ENCODE measurements around the gene UNC13B. TPM values are rescaled to one million over a fixed set of nuclear protein-coding genes. Genes with fewer than 3 reads are reported as not detected.

The UNC13B gene
- total RNA-seq, 1 experiment from 2014 or later, result 17.6 TPM

DNA sequence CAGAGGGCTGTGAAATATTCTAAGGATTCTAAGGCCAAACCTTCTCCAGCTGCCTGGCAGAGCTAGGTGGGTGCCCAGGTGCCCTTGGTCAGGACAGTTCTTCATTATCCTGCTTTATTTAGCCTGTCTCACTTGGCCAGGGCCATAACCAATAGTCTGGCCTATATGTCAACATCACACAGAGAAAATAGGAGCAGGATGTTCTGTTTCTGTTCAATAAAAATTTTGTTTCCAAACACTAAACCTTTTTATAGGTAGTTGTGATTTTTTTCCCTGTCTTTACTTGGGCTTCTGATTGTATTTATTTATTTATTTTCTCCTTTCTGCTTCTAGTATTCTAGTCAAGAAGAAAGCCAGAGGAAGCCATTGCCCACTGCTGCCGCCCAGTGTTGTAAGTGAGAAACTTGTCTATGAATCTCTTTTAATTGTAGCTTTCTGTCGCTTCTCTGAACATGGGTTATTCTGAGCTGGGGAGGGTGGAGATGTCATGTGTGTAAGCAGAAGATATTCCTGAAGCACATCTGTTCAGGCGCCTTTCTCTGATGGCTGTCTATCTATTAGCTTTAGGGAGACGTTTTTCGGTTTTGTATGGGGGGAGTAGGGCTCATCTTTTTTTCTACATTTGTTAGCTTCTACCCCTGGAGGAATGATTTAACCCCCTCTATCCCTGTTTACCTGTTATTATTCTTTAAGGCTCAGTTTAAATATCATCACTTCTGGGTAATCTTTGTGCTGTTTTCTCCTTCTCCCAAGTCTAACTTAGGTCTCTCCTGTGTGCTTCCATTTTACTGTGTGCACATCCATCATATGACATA lies 97.1 kb downstream of the UNC13B start:
- Histone ChIP-seq H3K9ac (ENCODE audit: low read length) (no peak overlapping the region), H3K79me2 (ENCODE audit: insufficient read depth, low read length) (no peaks in the 10 kb centered on the region), H4K20me1 (ENCODE audit: insufficient read depth) (no peaks in the 10 kb centered on the region), H3K9me2 (ENCODE audit: insufficient read depth) (no peaks in the 10 kb centered on the region), H3K27ac (ENCODE audit: low read depth, low read length) (no peak overlapping the region), H2AFZ (ENCODE audit: low read depth, low read length, poor library complexity, severe bottlenecking) (no peak overlapping the region), H3K4me1 (ENCODE audit: control insufficient read depth in 1 of 2, insufficient read depth in 2 of 2, low read length in 2 of 2) (0 out of 4 replicates have a peak, but pooled peaks cover 0 to 2% of the 10 kb centered on the region in 2 experiments), H3K9me3 (ENCODE audit: control insufficient read depth in 1 of 2, insufficient read depth in 1 of 2, low read depth in 1 of 2, low read length in 2 of 2) (no peaks in the 10 kb centered on the region), H3K4me3 (replicated peaks in 1 of 2; ENCODE audit: low read depth in 1 of 2, low read length in 2 of 2) (no peak overlapping the region), H3K4me2 (ENCODE audit: low read length) (no peak overlapping the region), H3K36me3 (ENCODE audit: control insufficient read depth in 1 of 2, insufficient read depth in 2 of 2, low read length in 2 of 2) (no peaks in the 10 kb centered on the region), H3K27me3 (ENCODE audit: insufficient read depth, low read length) (no peaks in the 10 kb centered on the region)
- TF ChIP-seq CBX3 (IDR thresholded peaks at IDR 0.05; ENCODE audit: low read depth) (no peak), RAD21 (IDR thresholded peaks at IDR 0.05; ENCODE audit: low read depth) (peak; percentile 63), MAX (IDR thresholded peaks at IDR 0.05) (no peak), CTCF (IDR thresholded peaks at IDR 0.05 in 2 of 3, conservative IDR thresholded peaks at IDR 0.05 in 1 of 3; ENCODE audit: borderline replicate concordance in 1 of 3, insufficient read depth in 1 of 3, low read depth in 2 of 3, low read length in 2 of 3) (peak; percentile 47 to 66 (median 63); a peak in 5 of 6 replicates), ATF3 (IDR thresholded peaks at IDR 0.05) (no peak), POLR2AphosphoS5 (IDR thresholded peaks at IDR 0.05; ENCODE audit: low read depth, low read length) (no peak), EZH2 (IDR thresholded peaks at IDR 0.05) (no peak), SP1 (IDR thresholded peaks at IDR 0.05; ENCODE audit: low read depth) (no peak)
- POLR2A ChIA-PET, result interaction anchor here (1.0 kb wide), 1 partner anchor 142 kb away, joined by 4 read pairs; no protein-coding TSS in a partner anchor
- peak; percentile 31 for DNase-seq (ENCODE audit: low read depth, low spot score)
- intact Hi-C loops (cut with micrococcal nuclease), result loop anchor here (1.0 to 10.0 kb wide), 2 partner anchors 143 to 206 kb away; no protein-coding TSS in a partner anchor
- CTCF ChIA-PET, result interaction anchor here (0.6 to 2.4 kb wide), 7 partner anchors 9 to 359 kb away, joined by 3 to 22 read pairs (median 4); partner anchors contain the start of genes ATOSB and UNC13B
- peak; percentile 76 for ATAC-seq
- RAD21 ChIA-PET (ENCODE audit: low non-redundant PET in 1 of 2, low total read pairs in 2 of 2, uncharacterized antibody in 2 of 2, unreplicated experiment in 2 of 2), result interaction anchor here (0.6 to 1.2 kb wide), 5 partner anchors 134 to 360 kb away, joined by 3 to 7 read pairs (median 3); partner anchors contain the start of gene ATOSB (in 1 of the 2)
- no TSS peak for BruUV-seq (replicated peaks)
